Measurements from ENCODE around the gene NACC1.

- TF ChIP-seq POLR2A (IDR thresholded peaks at IDR 0.05) (no peak), POLR2AphosphoS5 (IDR thresholded peaks at IDR 0.05; ENCODE audit: insufficient read depth in 1 of 2, low read depth in 1 of 2) (no peak)
- TF ChIP-seq, protein P1, sequence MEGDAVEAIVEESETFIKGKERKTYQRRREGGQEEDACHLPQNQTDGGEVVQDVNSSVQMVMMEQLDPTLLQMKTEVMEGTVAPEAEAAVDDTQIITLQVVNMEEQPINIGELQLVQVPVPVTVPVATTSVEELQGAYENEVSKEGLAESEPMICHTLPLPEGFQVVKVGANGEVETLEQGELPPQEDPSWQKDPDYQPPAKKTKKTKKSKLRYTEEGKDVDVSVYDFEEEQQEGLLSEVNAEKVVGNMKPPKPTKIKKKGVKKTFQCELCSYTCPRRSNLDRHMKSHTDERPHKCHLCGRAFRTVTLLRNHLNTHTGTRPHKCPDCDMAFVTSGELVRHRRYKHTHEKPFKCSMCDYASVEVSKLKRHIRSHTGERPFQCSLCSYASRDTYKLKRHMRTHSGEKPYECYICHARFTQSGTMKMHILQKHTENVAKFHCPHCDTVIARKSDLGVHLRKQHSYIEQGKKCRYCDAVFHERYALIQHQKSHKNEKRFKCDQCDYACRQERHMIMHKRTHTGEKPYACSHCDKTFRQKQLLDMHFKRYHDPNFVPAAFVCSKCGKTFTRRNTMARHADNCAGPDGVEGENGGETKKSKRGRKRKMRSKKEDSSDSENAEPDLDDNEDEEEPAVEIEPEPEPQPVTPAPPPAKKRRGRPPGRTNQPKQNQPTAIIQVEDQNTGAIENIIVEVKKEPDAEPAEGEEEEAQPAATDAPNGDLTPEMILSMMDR (IDR thresholded peaks at IDR 0.05), result no peak
Measured at GRCh38 chr19:13083627-13084026, 34.4 kb upstream of the NACC1 start.

Data from vagina (tissue), 2 donors.